ENCODE measurements around the gene UTP11.
"Not testable (repeated sequence)": the region's sequence is repeated elsewhere in the genome, so short reads cannot be mapped to it uniquely, and the experiment has no call there.

The UTP11 gene

DNA sequence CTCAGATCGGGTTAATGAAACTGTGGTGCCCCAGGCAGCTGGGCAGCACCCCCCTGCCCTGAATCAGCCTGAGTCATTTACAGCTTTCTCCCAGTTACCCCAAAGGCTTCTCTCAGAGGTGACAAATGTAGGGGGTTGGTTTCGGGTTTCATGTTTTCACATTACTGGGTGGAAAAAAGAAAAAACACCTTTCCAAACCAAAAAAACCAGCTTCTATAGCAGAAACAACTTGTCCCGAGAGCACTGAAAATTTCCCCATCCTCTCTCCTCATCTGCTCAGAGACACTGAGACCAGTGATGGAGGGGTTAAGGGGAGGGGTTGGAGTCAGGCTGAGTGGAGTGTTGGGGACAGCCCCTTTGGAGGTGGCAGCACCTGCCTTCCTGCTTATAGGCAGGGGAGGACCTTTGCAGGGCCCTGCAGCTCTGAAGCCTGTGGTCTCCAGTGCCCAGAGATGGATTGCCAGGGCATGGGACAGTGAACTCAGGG, 15.6 kb downstream of the UTP11 start:
- peak in 1 of 5 donors; percentile 78 for DNase-seq

DNA sequence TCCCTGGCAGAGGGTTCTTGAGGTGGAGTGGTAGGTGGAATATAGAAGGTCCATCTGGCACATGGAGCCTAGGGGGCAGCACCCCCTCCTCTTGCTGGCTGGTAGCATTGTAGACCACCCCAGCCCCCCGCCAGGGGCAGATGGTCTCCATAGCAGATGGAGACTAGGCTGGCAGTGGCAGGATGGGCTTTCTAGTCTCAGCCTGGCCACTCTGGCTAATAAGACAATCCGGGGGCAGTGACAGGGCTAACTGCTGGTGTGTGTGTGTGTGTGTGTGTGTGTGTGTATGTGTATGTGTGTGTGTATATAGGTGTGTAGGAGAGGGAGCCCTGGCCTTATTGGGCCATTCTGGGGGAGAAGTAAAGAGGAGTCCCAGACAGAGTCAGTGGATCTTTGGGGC, 16.1 kb downstream of the UTP11 start:
- DNase-seq: no peak

DNA sequence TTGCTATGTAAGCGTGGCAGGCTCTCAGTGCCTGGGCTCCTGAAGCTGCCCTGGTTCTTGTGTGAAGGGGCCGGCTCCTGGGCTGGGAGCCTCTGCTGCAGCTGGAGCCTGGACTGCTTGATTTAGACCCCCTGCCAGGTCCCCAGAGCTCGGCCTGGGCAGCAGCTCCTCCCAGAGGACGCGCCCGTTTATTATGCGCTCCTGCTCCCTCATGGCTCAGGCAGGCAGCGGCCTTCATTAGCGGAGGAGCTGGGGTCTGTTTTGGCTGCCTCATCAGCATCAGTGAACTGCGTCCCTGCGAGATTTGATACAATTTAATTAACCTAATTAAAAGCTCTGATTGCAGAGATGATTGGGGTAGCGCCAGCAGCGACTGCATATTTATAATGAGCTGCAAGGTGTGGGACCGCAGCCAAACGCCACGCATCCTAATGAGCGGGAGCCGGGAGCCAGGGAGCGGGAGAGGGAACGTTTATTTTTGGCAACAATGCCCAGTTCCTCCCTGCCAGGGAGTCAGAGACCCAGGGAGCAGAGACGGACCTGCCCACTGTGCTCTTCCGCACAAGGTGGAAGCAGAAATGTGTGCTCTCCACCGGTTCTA, 16.6 kb downstream of the UTP11 start:
- DNase-seq: no peak

GRCh38 chr1:38029685-38030511, 17.4 kb downstream of the UTP11 start:
- DNase-seq: peak in 1 of 5 donors; percentile 84

DNA sequence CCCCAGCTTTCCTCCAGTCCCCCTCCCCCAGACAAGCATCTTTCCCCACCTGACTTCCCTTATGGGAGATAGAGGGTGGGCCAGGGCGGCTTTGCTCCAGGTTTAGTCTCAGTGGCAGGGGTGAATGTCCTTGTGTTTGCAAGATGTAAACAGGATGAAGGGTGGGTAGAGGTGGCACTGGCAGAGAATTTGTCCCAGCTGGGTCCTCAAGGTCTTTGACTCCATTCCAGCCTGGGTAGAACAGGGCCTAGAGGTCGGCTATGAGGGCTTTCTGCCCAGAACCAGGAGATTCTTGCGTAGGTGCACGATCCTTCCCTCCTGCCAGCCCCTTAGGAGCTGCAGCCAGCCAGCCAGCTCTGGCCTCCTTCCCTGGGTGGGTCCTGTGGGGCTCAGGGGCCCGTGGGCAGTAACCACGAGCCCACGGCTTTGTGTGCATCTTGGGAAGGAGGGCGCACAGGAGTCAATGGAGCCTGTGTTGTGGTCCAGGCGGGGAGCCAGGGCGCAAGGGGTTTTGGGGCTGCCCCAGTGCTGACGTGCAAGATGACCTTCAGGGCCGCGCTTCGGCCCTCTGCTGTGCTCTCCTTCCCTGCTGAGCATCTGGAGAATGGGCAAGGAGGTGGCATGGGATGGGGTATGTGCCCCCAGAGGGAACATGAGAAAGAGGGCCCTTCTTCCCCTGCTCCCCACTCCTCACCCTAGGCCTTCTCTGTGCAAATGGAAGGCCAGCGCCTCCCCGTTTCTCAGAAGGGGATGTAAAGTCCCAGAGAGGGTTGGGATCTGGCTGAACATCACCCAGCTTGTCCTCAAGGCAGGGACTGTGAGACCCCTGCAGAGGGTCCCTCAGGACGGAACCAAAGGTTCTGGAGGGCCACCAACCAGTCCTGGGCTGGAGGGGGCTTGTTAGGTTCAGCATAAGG, 18.3 kb downstream of the UTP11 start:
- no peak for DNase-seq

- DNase-seq: no peak
These were observed 19.0 kb downstream of the UTP11 start for GRCh38 chr1:38031513-38031866.

DNA sequence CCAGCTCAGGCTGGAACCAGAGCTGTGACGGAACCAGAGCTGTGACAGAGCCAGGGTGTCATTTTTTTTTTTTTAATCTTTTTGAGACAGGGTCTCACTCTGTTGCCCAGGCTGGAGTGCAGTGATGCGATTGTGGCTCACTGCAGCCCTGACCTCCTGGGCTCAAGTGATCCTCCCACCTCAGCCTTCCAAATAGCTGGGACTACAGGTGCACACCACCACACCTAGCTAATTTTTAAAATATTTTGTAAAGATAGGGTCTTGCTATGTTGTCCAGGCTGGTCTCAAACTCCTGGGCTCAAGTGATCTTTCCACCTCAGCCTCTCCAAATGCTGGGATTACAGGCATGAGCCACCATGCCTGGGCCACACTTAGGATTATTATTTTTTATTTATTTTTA, 20.5 kb downstream of the UTP11 start:
- DNase-seq: not testable (repeated sequence)

DNA sequence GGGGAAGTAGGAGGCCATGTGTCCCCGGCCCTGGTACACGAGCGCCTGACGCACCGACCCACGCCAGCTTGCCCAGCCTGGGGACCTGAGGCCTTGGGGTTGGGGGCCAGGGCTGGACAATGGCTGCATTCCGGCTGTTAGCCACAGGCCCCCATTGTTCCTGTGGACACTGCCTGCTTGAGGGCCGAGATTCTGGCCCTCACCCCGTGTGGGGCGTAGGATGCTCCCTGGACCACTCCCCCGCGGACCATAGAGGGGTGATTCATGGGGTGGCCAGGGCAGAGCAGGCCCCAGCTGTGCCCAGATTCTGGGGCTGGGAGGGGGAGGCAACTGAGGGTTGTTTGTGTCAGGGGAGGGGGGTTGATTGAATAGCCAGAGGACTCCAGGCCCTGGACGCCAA, 22.3 kb downstream of the UTP11 start:
- DNase-seq: no peak

- DNase-seq: no peak
These were observed 24.8 kb downstream of the UTP11 start for GRCh38 chr1:38037221-38037939.

DNA sequence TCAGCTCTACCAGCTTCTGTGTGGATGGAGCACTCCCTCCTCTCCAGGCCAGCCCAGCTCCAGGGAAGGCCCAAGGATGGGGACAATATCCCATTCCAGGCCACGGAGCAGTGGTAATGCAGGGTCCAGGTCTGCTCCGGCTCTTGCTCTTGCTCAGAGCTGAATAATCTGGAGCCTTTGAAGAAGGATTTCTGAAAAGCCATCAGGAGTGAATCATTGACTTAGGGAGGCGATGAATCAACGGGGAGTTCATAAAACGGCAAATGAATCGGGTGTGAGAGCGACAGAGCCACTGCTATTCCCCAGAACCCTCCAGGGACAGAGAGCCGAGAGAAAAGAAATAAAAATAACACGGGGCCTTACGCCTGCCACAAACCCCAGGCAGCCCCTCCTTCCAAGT, 26.3 kb downstream of the UTP11 start:
- DNase-seq: no peak

GRCh38 chr1:38039331-38040088, 27.0 kb downstream of the UTP11 start:
- no peak for DNase-seq

DNA sequence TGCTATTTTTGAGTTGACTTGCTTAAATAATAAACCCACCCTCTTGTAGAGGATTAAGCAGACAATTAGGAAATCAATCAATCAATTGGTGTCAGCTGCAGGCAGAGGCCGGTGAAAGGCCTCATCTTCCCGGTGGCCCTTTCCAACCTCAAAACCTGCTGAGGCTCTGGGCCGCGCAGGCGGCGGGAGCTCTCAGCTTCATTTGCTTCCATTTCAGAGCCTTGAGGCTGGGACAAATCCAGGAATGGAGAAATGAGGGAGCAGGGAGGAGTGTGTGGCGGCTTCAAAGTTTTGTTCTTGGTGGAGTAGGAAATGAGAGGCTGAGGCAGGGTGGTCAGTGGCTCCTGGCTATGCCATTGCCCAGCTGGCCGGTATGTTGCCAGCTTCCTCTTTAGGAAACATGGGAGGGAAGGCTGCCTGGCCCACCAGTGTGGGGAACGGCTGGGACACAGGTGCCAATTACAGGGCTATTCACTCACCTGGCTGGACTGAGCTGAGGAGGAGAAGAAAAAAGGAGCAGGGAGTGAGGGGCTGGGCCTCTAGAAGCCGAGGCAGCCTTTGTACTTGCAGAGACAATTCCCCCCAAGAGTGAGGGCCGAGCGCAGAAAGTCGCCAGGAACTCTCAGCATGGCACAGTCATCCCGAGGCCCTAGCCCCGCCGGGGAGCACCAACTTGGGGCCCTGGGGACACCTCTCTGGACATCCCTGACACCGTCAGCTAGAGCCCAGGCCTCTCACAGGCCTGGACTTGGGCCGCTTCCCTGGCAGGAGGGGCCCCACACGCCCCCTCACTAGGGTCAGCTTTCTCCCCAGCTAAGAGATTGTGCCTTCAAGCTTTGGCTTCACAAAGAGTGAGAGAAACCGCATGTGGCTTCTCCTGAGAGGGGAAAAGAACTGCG, 29.7 kb downstream of the UTP11 start:
- DNase-seq: no peak

DNA sequence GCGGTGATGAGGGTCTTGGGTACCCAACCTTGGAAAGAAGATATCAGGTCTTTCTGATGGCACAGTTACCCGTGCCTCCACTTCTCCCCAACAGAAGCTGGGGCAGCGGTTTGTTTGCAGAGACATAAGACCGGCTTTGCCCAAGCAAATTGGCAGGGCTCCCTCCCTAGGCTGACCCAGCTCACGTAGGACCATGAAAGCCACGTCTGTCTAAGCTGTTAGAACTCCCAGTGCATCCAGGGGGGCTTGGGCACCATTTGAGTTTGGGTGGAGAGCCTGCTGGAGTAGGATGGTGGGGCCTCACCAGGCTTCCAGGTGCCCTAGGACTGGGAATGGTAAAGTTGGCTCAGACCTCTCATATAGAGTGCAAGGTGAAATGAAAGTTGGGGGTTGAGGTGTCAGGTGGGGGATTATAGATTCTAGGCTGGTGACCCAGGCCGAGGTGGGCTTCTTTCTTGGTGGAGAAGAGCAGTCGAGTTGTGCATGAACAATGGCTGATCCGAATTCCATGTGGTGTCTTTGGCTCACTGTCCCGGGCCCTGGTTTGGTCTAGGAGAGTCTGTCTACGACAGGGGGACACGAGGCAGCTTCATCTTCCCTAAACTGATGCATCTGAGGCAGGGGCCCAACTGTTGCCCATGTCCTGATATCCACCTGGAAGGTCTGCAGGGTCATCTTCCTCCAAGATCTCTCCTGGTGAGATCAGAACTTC, 30.7 kb downstream of the UTP11 start:
- no peak for DNase-seq

- DNase-seq: no peak
These were observed 32.0 kb downstream of the UTP11 start for GRCh38 chr1:38044221-38045215.

DNA sequence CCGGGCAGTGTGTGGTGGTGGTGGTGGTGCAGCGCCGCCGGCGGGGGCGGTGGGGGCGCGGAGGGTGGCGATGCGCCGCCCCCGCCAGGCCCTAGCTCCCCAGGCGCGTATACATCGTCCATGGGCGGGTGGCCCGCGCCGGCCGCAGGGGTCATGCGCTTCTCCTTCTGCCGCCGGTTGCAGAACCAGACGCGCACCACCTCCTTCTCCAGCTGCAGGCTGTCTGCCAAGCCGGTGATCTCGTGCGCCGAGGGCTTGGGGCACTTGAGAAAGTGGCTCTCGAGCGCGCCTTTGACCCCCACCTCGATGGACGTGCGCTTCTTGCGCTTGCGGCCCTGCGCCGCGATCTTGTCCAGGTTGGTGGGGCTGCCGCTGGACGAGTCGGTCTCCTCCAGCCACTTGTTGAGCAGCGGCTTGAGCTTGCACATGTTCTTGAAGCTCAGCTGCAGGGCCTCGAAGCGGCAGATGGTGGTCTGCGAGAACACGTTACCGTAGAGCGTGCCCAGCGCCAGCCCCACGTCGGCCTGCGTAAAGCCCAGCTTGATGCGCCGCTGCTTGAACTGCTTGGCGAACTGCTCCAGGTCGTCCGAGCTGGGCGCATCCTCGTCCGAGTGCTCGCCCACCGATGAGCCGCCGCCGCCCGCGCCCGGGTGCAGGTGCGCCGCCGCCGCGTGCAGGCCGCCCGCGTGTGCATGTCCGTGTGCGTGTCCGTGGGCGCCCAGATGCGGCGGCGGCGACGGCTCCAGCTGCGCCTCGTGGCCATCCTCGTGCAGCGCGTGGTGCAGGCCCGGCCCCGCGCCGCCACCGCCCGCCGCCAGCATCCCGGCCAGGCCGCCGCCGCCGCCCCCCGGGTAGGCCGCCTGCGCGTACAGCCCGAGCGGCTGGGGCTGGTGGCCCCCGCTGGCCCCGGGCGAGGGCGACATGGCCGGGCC, 33.1 kb downstream of the UTP11 start:
- peak in 1 of 5 donors; percentile 10 for DNase-seq

- DNase-seq: peak in 1 of 5 donors; percentile 25
These were observed 33.9 kb downstream of the UTP11 start, which contains the start of gene POU3F1 for GRCh38 chr1:38046333-38046883. POU3F1 (minus strand) TSS chr1:38046793; CDS start chr1:38046743, 50 bp downstream.
